Adrenal gland (tissue), 5 donors: ENCODE measurements around the gene DENND5A.
"Not testable (repeated sequence)": the region's sequence is repeated elsewhere in the genome, so short reads cannot be mapped to it uniquely, and the experiment has no call there.

Source experiments
- POLR2A ChIP-seq, 2 donors: fragments of 450-650 bp; IDR thresholded peaks; one replicate each; pipeline ENCODE4 v1.6.1; 2017; ENCODE audit warnings: antibody characterized with exemption in 2 of 2, mild to moderate bottlenecking in 2 of 2, moderate library complexity in 1 of 2
- TF ChIP-seq, protein P1 (sequence below), 6 experiments: fragments of 450-650 bp in 4 of 6; fragments of 200-600 bp in 2 of 6; sonication (generic) in 1 of 6; IDR thresholded peaks; 1 replicate in 5 of 6; 2 replicates in 1 of 6; pipeline versions ENCODE4 v1.5.1 to v1.8.0; 2016 to 2021; ENCODE audit warnings: antibody characterized with exemption in 6 of 6, mild to moderate bottlenecking in 2 of 6, moderate library complexity in 1 of 6
- donor health status: DM: no; HTN: no; CAD: no.

DNA sequence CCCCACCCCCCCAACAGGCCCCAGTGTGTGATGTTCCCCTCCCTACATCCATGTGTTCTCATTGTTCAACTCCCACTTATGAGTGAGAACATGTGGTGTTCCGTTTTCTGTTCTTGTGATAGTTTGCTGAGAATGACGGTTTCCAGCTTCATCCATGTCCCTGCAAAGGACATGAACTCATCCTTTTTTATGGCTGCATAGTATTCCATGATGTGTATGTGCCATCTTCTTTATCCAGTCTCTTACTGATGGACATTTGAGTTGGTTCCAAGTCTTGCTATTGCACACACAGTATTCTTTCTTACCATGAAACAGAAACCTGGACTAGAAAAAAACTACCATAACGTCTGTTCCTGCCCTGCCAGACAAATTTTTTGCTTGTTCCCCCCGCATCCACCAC is 6.9 kb downstream of the DENND5A start:
- not testable (repeated sequence) for TF ChIP-seq POLR2A (IDR thresholded peaks at IDR 0.05)
- TF ChIP-seq, protein P1, sequence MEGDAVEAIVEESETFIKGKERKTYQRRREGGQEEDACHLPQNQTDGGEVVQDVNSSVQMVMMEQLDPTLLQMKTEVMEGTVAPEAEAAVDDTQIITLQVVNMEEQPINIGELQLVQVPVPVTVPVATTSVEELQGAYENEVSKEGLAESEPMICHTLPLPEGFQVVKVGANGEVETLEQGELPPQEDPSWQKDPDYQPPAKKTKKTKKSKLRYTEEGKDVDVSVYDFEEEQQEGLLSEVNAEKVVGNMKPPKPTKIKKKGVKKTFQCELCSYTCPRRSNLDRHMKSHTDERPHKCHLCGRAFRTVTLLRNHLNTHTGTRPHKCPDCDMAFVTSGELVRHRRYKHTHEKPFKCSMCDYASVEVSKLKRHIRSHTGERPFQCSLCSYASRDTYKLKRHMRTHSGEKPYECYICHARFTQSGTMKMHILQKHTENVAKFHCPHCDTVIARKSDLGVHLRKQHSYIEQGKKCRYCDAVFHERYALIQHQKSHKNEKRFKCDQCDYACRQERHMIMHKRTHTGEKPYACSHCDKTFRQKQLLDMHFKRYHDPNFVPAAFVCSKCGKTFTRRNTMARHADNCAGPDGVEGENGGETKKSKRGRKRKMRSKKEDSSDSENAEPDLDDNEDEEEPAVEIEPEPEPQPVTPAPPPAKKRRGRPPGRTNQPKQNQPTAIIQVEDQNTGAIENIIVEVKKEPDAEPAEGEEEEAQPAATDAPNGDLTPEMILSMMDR (IDR thresholded peaks at IDR 0.05): not testable (repeated sequence)
